ENCODE data around the gene MTOR.

Gene MTOR

DNA sequence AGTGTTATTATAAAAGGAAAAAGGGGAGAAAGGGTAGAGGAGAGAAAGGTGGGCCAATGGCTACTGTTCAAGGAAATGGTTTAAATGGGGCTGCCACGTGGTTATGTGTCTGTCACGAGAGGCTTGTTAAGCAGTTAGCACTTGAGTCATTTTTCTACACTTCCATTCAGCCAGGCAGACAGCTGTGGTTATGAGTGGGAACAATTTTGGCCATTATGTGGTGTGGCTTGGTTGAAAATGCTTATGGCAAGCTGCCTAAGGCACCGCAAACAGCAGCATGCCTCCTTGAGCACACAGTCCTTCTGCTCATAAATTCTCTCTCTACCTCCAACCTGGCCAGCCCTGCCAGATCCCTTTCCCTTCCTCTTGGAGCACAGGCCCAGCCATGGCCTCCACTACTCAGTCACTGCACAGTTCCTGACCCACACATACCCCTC, 199.4 kb downstream of the MTOR start:
- no peak overlapping the region for H3K4me3 ChIP-seq (ENCODE audit: low read length)
- DNase-seq (ENCODE audit: low read depth): peak; percentile 33
- TF ChIP-seq CTCF (IDR thresholded peaks at IDR 0.05; ENCODE audit: insufficient read depth, low read depth, low read length, missing control alignments): no peak

DNA sequence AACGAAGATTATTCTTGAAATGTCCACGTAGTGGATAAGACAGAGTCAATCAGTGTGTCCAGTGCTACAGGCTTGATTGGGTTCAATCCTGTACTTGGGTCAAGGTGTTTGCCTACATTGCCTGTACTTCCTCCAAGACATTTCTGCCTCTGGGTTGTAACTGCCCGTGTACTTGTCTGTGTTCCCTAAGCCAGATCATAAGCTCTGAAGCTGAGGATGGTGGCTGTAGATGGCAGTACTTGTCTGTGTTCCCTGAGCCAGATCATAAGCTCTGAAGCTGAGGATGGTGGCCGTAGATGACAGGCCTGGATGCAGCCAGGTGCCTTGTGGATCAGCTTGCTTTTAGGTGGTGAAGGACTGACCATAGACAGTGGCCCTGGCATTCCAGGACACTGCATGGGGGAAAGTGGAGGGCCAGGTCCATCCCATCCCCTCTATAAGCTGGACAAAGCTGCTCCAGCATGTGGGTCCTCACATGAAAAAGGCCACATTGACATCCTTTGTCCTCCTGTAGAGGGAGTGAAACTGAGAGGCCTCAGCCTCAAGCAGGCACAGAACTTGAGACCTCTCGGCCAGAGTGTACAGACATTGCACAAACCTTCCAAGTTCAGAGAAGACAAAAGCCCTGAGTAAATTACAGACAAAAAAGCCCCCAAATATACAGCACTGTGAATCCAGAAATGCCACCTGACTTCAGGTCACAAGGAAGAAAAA, 200.5 kb downstream of the MTOR start:
- no peak overlapping the region for H3K4me3 ChIP-seq (ENCODE audit: low read length)
- TF ChIP-seq CTCF (IDR thresholded peaks at IDR 0.05; ENCODE audit: insufficient read depth, low read depth, low read length, missing control alignments): no peak
- no peak for DNase-seq (ENCODE audit: low read depth)

GRCh38 chr1:11059968-11060830, 202.2 kb downstream of the MTOR start, which contains the start of gene SRM:
TSS of gene SRM (minus strand) at chr1:11060018. CDS start at chr1:11059943, 75 bp downstream.
- peak within 1 kb of the TSS; percentile 82 for H3K4me3 ChIP-seq (ENCODE audit: low read length)
- peak; percentile 94 for DNase-seq (ENCODE audit: low read depth)
- peak; percentile 14 for TF ChIP-seq CTCF (IDR thresholded peaks at IDR 0.05; ENCODE audit: insufficient read depth, low read depth, low read length, missing control alignments)

- no peak for TF ChIP-seq CTCF (IDR thresholded peaks at IDR 0.05; ENCODE audit: insufficient read depth, low read depth, low read length, missing control alignments)
- peak overlapping the region; percentile 82 for H3K4me3 ChIP-seq (ENCODE audit: low read length)
- no peak for DNase-seq (ENCODE audit: low read depth)
Observed at GRCh38 chr1:11059155-11059967, 203.0 kb downstream of the MTOR start.

- TF ChIP-seq CTCF (IDR thresholded peaks at IDR 0.05; ENCODE audit: insufficient read depth, low read depth, low read length, missing control alignments): no peak
- DNase-seq (ENCODE audit: low read depth): no peak
- H3K4me3 ChIP-seq (ENCODE audit: low read length): peak overlapping the region; percentile 82
Observed at GRCh38 chr1:11058595-11059154, 203.7 kb downstream of the MTOR start.

- no peak for TF ChIP-seq CTCF (IDR thresholded peaks at IDR 0.05; ENCODE audit: insufficient read depth, low read depth, low read length, missing control alignments)
- DNase-seq (ENCODE audit: low read depth): no peak
- H3K4me3 ChIP-seq (ENCODE audit: low read length): no peak overlapping the region
Observed at GRCh38 chr1:11058026-11058425, 204.3 kb downstream of the MTOR start.

Measured in epithelial cell of esophagus (primary cell).